Thyroid gland (tissue), 4 donors: ENCODE measurements around the gene LYRM2. TPM values are rescaled to one million over a fixed set of nuclear protein-coding genes. Genes with fewer than 3 reads are reported as not detected.

ENCODE experiments used
- DNase-seq, 2 donors: peaks; one replicate each; pipeline ENCODE4 v3.0.0-alpha.2; 2019
- H3K27ac ChIP-seq, 3 donors: fragments of 200-600 bp; sonication (generic); 1 replicate in 2 of 3; 2 replicates in 1 of 3; pipeline ENCODE4 v1.5.1; 2016 to 2019; ENCODE audit warnings: mild to moderate bottlenecking in 1 of 3, moderate library complexity in 1 of 3
- H3K27me3 ChIP-seq: fragments of 200-600 bp; sonication (generic); one replicate; pipeline ENCODE4 v1.5.1; 2019
- H3K36me3 ChIP-seq, 2 donors: fragments of 200-600 bp; sonication (generic); one replicate each; pipeline ENCODE4 v1.5.1; 2016 to 2019
- H3K4me1 ChIP-seq, 2 donors: fragments of 200-600 bp; sonication (generic); one replicate each; pipeline ENCODE4 v1.5.1; 2017 to 2019
- H3K4me3 ChIP-seq, 3 donors: fragments of 200-600 bp; sonication (generic); replicated peaks in 1 of 3; 1 replicate in 2 of 3; 2 replicates in 1 of 3; pipeline ENCODE4 v1.5.1; 2016; ENCODE audit warnings: mild to moderate bottlenecking in 1 of 3
- H3K9me3 ChIP-seq: fragments of 200-600 bp; sonication (generic); one replicate; pipeline ENCODE4 v1.5.1; 2017
- POLR2A ChIP-seq, 2 donors: fragments of 450-650 bp; IDR thresholded peaks; one replicate each; pipeline ENCODE4 v1.6.1; 2017; ENCODE audit warnings: antibody characterized with exemption in 2 of 2, mild to moderate bottlenecking in 2 of 2, moderate library complexity in 1 of 2
- WGBS, 2 donors: methylation state at CpG; one replicate each; pipeline ENCODE4 v1.1.5; 2017; 5-methylcytosine and 5-hydroxymethylcytosine counted together
- intact Hi-C: fragments of 100-400 bp; cut with DNase I; formaldehyde crosslinking; loops from one replicate; pipeline ENCODE4 v1.15.1; 2023
- total RNA-seq, 4 donors: library from RNA; depleted of rRNA; stranded (reverse); fragments of >200 nt; gene quantifications; one replicate each; pipeline ENCODE4 v1.2.3, GENCODE V29; 2016
- TF ChIP-seq, protein P1 (sequence below), 6 experiments: fragments of 200-600 bp in 3 of 6; fragments of 450-650 bp in 3 of 6; sonication (generic) in 3 of 6; IDR thresholded peaks; one replicate each; pipeline ENCODE4 v1.5.1; 2016 to 2019; ENCODE audit warnings: antibody characterized with exemption in 6 of 6, mild to moderate bottlenecking in 2 of 6, inconsistent platforms in 1 of 6, moderate library complexity in 1 of 6

Gene LYRM2
- total RNA-seq, 4 donors from 2014 or later: 28.7 to 38.5 (median 31.2) TPM

DNA sequence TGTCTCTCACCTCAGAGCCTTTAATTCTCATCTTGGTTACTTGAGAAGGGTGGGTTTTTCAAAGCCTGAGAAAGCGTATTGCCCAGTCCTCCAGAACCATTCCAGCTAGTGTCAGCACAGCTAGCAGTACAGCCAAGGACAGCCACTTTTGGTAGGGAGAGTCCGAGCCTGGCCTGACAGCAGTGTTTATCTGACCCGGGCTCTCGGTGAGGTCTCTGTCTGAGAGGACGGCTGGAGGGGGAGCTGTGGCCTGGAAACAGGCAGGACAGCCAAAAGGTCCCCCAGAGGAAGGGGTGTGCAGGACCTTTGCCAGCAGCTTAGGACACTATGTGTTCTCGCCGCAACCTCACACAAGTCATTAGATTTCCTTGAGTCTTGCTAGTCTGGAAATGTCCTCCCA is 38.8 kb downstream of the LYRM2 start:
- TF ChIP-seq, protein P1, sequence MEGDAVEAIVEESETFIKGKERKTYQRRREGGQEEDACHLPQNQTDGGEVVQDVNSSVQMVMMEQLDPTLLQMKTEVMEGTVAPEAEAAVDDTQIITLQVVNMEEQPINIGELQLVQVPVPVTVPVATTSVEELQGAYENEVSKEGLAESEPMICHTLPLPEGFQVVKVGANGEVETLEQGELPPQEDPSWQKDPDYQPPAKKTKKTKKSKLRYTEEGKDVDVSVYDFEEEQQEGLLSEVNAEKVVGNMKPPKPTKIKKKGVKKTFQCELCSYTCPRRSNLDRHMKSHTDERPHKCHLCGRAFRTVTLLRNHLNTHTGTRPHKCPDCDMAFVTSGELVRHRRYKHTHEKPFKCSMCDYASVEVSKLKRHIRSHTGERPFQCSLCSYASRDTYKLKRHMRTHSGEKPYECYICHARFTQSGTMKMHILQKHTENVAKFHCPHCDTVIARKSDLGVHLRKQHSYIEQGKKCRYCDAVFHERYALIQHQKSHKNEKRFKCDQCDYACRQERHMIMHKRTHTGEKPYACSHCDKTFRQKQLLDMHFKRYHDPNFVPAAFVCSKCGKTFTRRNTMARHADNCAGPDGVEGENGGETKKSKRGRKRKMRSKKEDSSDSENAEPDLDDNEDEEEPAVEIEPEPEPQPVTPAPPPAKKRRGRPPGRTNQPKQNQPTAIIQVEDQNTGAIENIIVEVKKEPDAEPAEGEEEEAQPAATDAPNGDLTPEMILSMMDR (IDR thresholded peaks at IDR 0.05): no peak
- no peak for TF ChIP-seq POLR2A (IDR thresholded peaks at IDR 0.05)
- WGBS, 2 donors: 57 to 63% methylated on average over 7 of the region's 7 CpGs
- intact Hi-C loops: no loop called here
- H3K36me3 ChIP-seq: no peaks in the 10 kb centered on the region
- no peaks in the 10 kb centered on the region for H3K27me3 ChIP-seq
- no peak overlapping the region for H3K27ac ChIP-seq
- no peak overlapping the region for H3K4me3 ChIP-seq
- no peak for DNase-seq
- H3K4me1 ChIP-seq: no peaks in the 10 kb centered on the region
- no peaks in the 10 kb centered on the region for H3K9me3 ChIP-seq

DNA sequence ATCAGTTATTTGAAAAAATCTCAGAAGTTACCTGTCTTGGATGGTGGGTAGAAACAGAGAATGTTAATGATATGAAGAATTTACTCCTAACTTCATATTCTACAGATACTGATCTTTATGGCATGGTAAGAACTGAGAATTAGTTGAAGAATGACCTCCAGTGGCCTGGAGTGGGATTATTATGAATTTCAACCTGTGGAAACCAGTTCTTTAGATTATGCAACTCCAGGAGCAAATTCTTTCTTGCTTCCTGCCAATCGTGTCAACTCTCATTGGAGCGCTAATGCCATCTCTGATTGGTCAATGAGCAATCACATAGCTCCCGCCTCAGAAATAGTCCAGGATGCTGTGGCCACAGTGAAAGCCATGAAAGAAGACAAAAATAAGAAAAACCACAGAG is 40.6 kb downstream of the LYRM2 start:
- TF ChIP-seq POLR2A (IDR thresholded peaks at IDR 0.05): no peak
- TF ChIP-seq, protein P1 (IDR thresholded peaks at IDR 0.05): peak in 3 of 6 experiments; percentile 29 to 60 (median 47)
- intact Hi-C loops: no loop called here
- 13 to 19% methylated on average over 3 of the region's 3 CpGs for whole genome bisulfite sequencing, 2 donors
- H3K4me3 ChIP-seq: no peak overlapping the region
- H3K27me3 ChIP-seq: no peaks in the 10 kb centered on the region
- no peaks in the 10 kb centered on the region for H3K9me3 ChIP-seq
- DNase-seq: peak in 1 of 2 donors; percentile 15
- H3K27ac ChIP-seq: no peak overlapping the region
- H3K4me1 ChIP-seq: no peaks in the 10 kb centered on the region
- no peaks in the 10 kb centered on the region for H3K36me3 ChIP-seq

DNA sequence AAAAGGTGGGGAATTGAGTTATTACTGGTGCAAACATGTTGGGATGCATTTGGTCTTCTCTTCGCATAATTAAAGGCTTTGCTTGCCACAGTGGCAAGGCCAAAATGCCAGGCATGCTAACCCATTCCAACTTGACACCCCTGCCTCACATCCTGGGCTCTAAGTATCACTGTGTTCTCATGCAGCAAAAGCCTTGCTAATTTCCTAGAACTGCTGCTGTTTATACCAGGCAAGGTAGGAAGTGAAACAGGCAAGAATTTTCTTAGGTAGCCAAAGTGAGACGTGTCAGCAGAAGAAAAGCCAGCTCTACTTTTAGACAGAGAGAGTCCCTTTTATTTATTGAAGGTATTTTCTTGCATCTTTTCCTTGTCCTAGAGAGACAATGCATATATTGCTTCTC is 41.2 kb downstream of the LYRM2 start:
- Histone ChIP-seq H3K4me1 (no peaks in the 10 kb centered on the region), H3K4me3 (no peak overlapping the region), H3K27me3 (no peaks in the 10 kb centered on the region), H3K27ac (no peak overlapping the region), H3K9me3 (no peaks in the 10 kb centered on the region), H3K36me3 (no peaks in the 10 kb centered on the region)
- 64 to 74% methylated on average over 2 of the region's 2 CpGs for WGBS, 2 donors
- intact Hi-C loops: no loop called here
- TF ChIP-seq, protein P1 (IDR thresholded peaks at IDR 0.05): no peak
- TF ChIP-seq POLR2A (IDR thresholded peaks at IDR 0.05): no peak
- DNase-seq: no peak

DNA sequence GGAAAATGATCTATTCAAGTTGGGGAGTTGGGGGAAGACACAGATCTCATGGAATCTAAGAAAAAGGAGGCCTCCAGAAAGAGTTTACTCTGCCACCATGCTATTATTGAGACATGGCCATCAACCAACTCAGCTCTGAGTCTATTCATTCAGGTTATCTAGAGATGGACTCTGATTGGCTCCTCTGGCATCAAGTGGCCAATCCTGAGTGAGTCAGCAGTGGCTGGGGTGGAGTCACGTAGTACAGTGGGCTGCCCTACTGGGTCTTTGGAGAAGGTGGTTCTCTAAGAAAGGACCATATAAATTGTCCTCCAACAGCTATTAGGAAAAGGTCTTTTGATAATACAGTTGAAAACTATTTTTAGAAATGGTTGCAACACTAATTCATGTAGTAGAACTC is 42.1 kb downstream of the LYRM2 start:
- intact Hi-C loops: no loop called here
- Histone ChIP-seq H3K36me3 (no peaks in the 10 kb centered on the region), H3K4me1 (no peaks in the 10 kb centered on the region), H3K4me3 (no peak overlapping the region), H3K27me3 (no peaks in the 10 kb centered on the region), H3K27ac (no peak overlapping the region), H3K9me3 (no peaks in the 10 kb centered on the region)
- no peak for TF ChIP-seq POLR2A (IDR thresholded peaks at IDR 0.05)
- TF ChIP-seq, protein P1 (IDR thresholded peaks at IDR 0.05): no peak
- 88 to 100% methylated on average over 1 of the region's 1 CpG for WGBS, 2 donors
- no peak for DNase-seq

DNA sequence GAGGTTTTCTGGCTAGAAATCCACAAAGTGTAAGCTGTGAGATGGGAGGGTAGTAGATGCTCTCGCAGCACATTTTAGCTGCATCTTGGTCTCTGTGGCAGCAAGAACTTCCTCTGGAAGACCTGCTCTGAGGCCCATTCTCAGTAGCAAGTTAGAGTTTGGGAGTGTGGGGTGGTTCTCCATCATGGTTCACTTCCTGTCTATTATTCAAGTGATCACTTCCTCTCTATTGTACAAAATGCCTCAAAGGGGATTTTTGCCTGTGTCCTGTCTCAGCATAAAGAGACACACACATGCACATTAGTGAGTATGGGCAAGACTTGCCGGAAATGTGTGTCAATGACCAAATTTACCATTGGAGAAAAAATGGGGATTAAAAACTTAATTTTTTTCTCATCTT is 42.5 kb downstream of the LYRM2 start:
- Histone ChIP-seq H3K27me3 (no peaks in the 10 kb centered on the region), H3K4me1 (no peaks in the 10 kb centered on the region), H3K9me3 (no peaks in the 10 kb centered on the region), H3K27ac (no peak overlapping the region), H3K36me3 (no peaks in the 10 kb centered on the region), H3K4me3 (no peak overlapping the region)
- TF ChIP-seq, protein P1 (IDR thresholded peaks at IDR 0.05): no peak
- no peak for TF ChIP-seq POLR2A (IDR thresholded peaks at IDR 0.05)
- intact Hi-C loops: no loop called here
- WGBS, 2 donors: 85 to 91% methylated on average over 2 of the region's 2 CpGs
- no peak for DNase-seq
